ENCODE results near the gene CSF3R.

DNA sequence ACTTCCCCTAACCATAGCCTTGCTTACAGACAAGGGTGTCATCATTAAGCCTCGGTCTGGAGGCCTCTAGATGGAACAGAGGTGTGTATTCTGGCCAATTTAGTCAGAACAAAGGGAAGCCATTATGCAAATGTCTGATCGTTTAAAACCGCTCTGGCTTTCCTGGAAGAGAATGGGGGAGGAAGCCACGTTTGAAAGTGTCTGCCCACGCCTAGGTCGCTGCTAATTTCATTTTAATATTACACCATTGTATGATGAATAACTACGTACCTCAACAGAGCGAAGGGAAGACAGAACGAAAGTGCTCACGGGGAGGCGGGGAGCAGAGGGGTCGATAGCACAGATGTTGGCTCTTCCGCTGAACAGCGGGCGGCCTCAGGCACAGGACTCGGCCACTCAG lies 41.1 kb upstream of the CSF3R start:
- TF ChIP-seq, protein P1, sequence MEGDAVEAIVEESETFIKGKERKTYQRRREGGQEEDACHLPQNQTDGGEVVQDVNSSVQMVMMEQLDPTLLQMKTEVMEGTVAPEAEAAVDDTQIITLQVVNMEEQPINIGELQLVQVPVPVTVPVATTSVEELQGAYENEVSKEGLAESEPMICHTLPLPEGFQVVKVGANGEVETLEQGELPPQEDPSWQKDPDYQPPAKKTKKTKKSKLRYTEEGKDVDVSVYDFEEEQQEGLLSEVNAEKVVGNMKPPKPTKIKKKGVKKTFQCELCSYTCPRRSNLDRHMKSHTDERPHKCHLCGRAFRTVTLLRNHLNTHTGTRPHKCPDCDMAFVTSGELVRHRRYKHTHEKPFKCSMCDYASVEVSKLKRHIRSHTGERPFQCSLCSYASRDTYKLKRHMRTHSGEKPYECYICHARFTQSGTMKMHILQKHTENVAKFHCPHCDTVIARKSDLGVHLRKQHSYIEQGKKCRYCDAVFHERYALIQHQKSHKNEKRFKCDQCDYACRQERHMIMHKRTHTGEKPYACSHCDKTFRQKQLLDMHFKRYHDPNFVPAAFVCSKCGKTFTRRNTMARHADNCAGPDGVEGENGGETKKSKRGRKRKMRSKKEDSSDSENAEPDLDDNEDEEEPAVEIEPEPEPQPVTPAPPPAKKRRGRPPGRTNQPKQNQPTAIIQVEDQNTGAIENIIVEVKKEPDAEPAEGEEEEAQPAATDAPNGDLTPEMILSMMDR (IDR thresholded peaks at IDR 0.05): no peak
- no peak for TF ChIP-seq EZH2 (IDR thresholded peaks at IDR 0.05; ENCODE audit: borderline replicate concordance, insufficient read depth, low read depth, low read length, poor library complexity, severe bottlenecking)
